Measurements from ENCODE around the gene PASD1. TPM values are rescaled to one million over a fixed set of nuclear protein-coding genes. Genes with fewer than 3 reads are reported as not detected.
"Not testable (repeated sequence)": the region's sequence is repeated elsewhere in the genome, so short reads cannot be mapped to it uniquely, and the experiment has no call there.

PASD1 gene
- total and polyA plus RNA-seq, 4 donors: 0.08 to 0.10 TPM; not detected in 2

GRCh38 chrX:151546226-151546625 is 17.2 kb upstream of the PASD1 start:
- H3K4me3 ChIP-seq (ENCODE audit: low read depth, low read length); H3K9me3 ChIP-seq (ENCODE audit: control insufficient read depth, insufficient read depth, low read length); H3K27ac ChIP-seq (ENCODE audit: low read depth, low read length); H3K36me3 ChIP-seq (ENCODE audit: control insufficient read depth, insufficient read depth, low read length); H3K27me3 ChIP-seq (ENCODE audit: control insufficient read depth, insufficient read depth, low read length); DNase-seq (ENCODE audit: low read depth in 4 of 6, low spot score in 6 of 6); H3K4me1 ChIP-seq (ENCODE audit: control insufficient read depth, insufficient read depth, low read length): not testable (repeated sequence)
- WGBS (ENCODE audit: insufficient coverage): 71% methylated on average over 6 of the region's 6 CpGs

- not testable (repeated sequence) for H3K4me1 ChIP-seq (ENCODE audit: control insufficient read depth, insufficient read depth, low read length); H3K27ac ChIP-seq (ENCODE audit: low read depth, low read length); H3K9me3 ChIP-seq (ENCODE audit: control insufficient read depth, insufficient read depth, low read length); DNase-seq (ENCODE audit: low read depth in 4 of 6, low spot score in 6 of 6); H3K27me3 ChIP-seq (ENCODE audit: control insufficient read depth, insufficient read depth, low read length); H3K4me3 ChIP-seq (ENCODE audit: low read depth, low read length); H3K36me3 ChIP-seq (ENCODE audit: control insufficient read depth, insufficient read depth, low read length)
- WGBS (ENCODE audit: insufficient coverage): 79% methylated on average over 6 of the region's 25 CpGs
Measured at GRCh38 chrX:151551176-151551575, 12.3 kb upstream of the PASD1 start.

GRCh38 chrX:151552743-151553142 is 10.7 kb upstream of the PASD1 start:
- H3K27ac ChIP-seq (ENCODE audit: low read depth, low read length): no peak overlapping the region
- no peak for DNase-seq (ENCODE audit: low read depth in 4 of 6, low spot score in 6 of 6)
- peaks cover 1% of the 10 kb centered on the region for H3K9me3 ChIP-seq (ENCODE audit: control insufficient read depth, insufficient read depth, low read length)
- no peak overlapping the region for H3K4me3 ChIP-seq (ENCODE audit: low read depth, low read length)
- no peaks in the 10 kb centered on the region for H3K36me3 ChIP-seq (ENCODE audit: control insufficient read depth, insufficient read depth, low read length)
- 70% methylated on average over 2 of the region's 4 CpGs for WGBS (ENCODE audit: insufficient coverage)
- H3K27me3 ChIP-seq (ENCODE audit: control insufficient read depth, insufficient read depth, low read length): no peaks in the 10 kb centered on the region
- H3K4me1 ChIP-seq (ENCODE audit: control insufficient read depth, insufficient read depth, low read length): no peaks in the 10 kb centered on the region

GRCh38 chrX:151555301-151555700 is 8.2 kb upstream of the PASD1 start:
- WGBS (ENCODE audit: insufficient coverage): 93% methylated on average over 24 of the region's 25 CpGs
- not testable (repeated sequence) for H3K36me3 ChIP-seq (ENCODE audit: control insufficient read depth, insufficient read depth, low read length); H3K4me1 ChIP-seq (ENCODE audit: control insufficient read depth, insufficient read depth, low read length)

GRCh38 chrX:151562485-151562884 is 990 bp upstream of the PASD1 start:
- H3K27me3 ChIP-seq (ENCODE audit: control insufficient read depth, insufficient read depth, low read length); H3K36me3 ChIP-seq (ENCODE audit: control insufficient read depth, insufficient read depth, low read length); H3K4me1 ChIP-seq (ENCODE audit: control insufficient read depth, insufficient read depth, low read length); DNase-seq (ENCODE audit: low read depth in 4 of 6, low spot score in 6 of 6); H3K9me3 ChIP-seq (ENCODE audit: control insufficient read depth, insufficient read depth, low read length); H3K4me3 ChIP-seq (ENCODE audit: low read depth, low read length); H3K27ac ChIP-seq (ENCODE audit: low read depth, low read length): not testable (repeated sequence)
- WGBS (ENCODE audit: insufficient coverage): 80% methylated on average over 3 of the region's 21 CpGs

More at GRCh38 chrX:151555301-151555700, 8.2 kb upstream of the PASD1 start:
- H3K9me3 ChIP-seq (ENCODE audit: control insufficient read depth, insufficient read depth, low read length); DNase-seq (ENCODE audit: low read depth in 4 of 6, low spot score in 6 of 6); H3K27me3 ChIP-seq (ENCODE audit: control insufficient read depth, insufficient read depth, low read length); H3K4me3 ChIP-seq (ENCODE audit: low read depth, low read length); H3K27ac ChIP-seq (ENCODE audit: low read depth, low read length): not testable (repeated sequence)

- H3K9me3 ChIP-seq (ENCODE audit: control insufficient read depth, insufficient read depth, low read length); H3K27me3 ChIP-seq (ENCODE audit: control insufficient read depth, insufficient read depth, low read length); H3K36me3 ChIP-seq (ENCODE audit: control insufficient read depth, insufficient read depth, low read length); H3K27ac ChIP-seq (ENCODE audit: low read depth, low read length); H3K4me3 ChIP-seq (ENCODE audit: low read depth, low read length); DNase-seq (ENCODE audit: low read depth in 4 of 6, low spot score in 6 of 6); H3K4me1 ChIP-seq (ENCODE audit: control insufficient read depth, insufficient read depth, low read length): not testable (repeated sequence)
- 96% methylated on average over 24 of the region's 24 CpGs for WGBS (ENCODE audit: insufficient coverage)
Measured at GRCh38 chrX:151563003-151563402, 472 bp upstream of the PASD1 start.

- WGBS (ENCODE audit: insufficient coverage): 95% methylated on average over 18 of the region's 21 CpGs
- no peaks in the 10 kb centered on the region for H3K36me3 ChIP-seq (ENCODE audit: control insufficient read depth, insufficient read depth, low read length)
Measured at GRCh38 chrX:151564035-151564434, 560 bp downstream of the PASD1 start.

GRCh38 chrX:151566872-151567271 is 3.4 kb downstream of the PASD1 start:
- not testable (repeated sequence) for H3K36me3 ChIP-seq (ENCODE audit: control insufficient read depth, insufficient read depth, low read length); H3K27me3 ChIP-seq (ENCODE audit: control insufficient read depth, insufficient read depth, low read length); H3K9me3 ChIP-seq (ENCODE audit: control insufficient read depth, insufficient read depth, low read length); H3K4me3 ChIP-seq (ENCODE audit: low read depth, low read length); H3K4me1 ChIP-seq (ENCODE audit: control insufficient read depth, insufficient read depth, low read length); H3K27ac ChIP-seq (ENCODE audit: low read depth, low read length); DNase-seq (ENCODE audit: low read depth in 4 of 6, low spot score in 6 of 6)
- 92% methylated on average over 7 of the region's 10 CpGs for WGBS (ENCODE audit: insufficient coverage)

More at GRCh38 chrX:151564035-151564434, 560 bp downstream of the PASD1 start:
- DNase-seq (ENCODE audit: low read depth in 4 of 6, low spot score in 6 of 6): no peak
- Histone ChIP-seq H3K9me3 (ENCODE audit: control insufficient read depth, insufficient read depth, low read length) (no peaks in the 10 kb centered on the region), H3K27ac (ENCODE audit: low read depth, low read length) (no peak overlapping the region), H3K4me1 (ENCODE audit: control insufficient read depth, insufficient read depth, low read length) (no peaks in the 10 kb centered on the region), H3K27me3 (ENCODE audit: control insufficient read depth, insufficient read depth, low read length) (no peaks in the 10 kb centered on the region), H3K4me3 (ENCODE audit: low read depth, low read length) (no peak overlapping the region)

GRCh38 chrX:151570561-151570960 is 7.1 kb downstream of the PASD1 start:
- no peaks in the 10 kb centered on the region for H3K4me1 ChIP-seq (ENCODE audit: control insufficient read depth, insufficient read depth, low read length)
- DNase-seq (ENCODE audit: low read depth in 4 of 6, low spot score in 6 of 6): peak in 4 of 6 donors; percentile 1 to 40 (median 12)
- H3K36me3 ChIP-seq (ENCODE audit: control insufficient read depth, insufficient read depth, low read length): no peaks in the 10 kb centered on the region
- no peak overlapping the region for H3K27ac ChIP-seq (ENCODE audit: low read depth, low read length)
- H3K27me3 ChIP-seq (ENCODE audit: control insufficient read depth, insufficient read depth, low read length): no peaks in the 10 kb centered on the region
- 54% methylated on average over 2 of the region's 3 CpGs for WGBS (ENCODE audit: insufficient coverage)
- no peaks in the 10 kb centered on the region for H3K9me3 ChIP-seq (ENCODE audit: control insufficient read depth, insufficient read depth, low read length)
- no peak overlapping the region for H3K4me3 ChIP-seq (ENCODE audit: low read depth, low read length)

- not testable (repeated sequence) for H3K4me1 ChIP-seq (ENCODE audit: control insufficient read depth, insufficient read depth, low read length); H3K9me3 ChIP-seq (ENCODE audit: control insufficient read depth, insufficient read depth, low read length); H3K4me3 ChIP-seq (ENCODE audit: low read depth, low read length); H3K27me3 ChIP-seq (ENCODE audit: control insufficient read depth, insufficient read depth, low read length); DNase-seq (ENCODE audit: low read depth in 4 of 6, low spot score in 6 of 6); H3K27ac ChIP-seq (ENCODE audit: low read depth, low read length); H3K36me3 ChIP-seq (ENCODE audit: control insufficient read depth, insufficient read depth, low read length)
- 80% methylated on average over 1 of the region's 3 CpGs for WGBS (ENCODE audit: insufficient coverage)
Measured at GRCh38 chrX:151593384-151593783, 29.9 kb downstream of the PASD1 start.

All from spinal cord (tissue), 10 donors.